ENCODE data around the gene SAP30BP. TPM values are rescaled to one million over a fixed set of nuclear protein-coding genes. Genes with fewer than 3 reads are reported as not detected.

Gene SAP30BP
- total and polyA plus RNA-seq, 2 of the 8 experiments (the other 6 are each of a cell fraction or from before 2014, with no cell fraction given) = 63.3 to 79.9 TPM

- TF ChIP-seq, protein P1, sequence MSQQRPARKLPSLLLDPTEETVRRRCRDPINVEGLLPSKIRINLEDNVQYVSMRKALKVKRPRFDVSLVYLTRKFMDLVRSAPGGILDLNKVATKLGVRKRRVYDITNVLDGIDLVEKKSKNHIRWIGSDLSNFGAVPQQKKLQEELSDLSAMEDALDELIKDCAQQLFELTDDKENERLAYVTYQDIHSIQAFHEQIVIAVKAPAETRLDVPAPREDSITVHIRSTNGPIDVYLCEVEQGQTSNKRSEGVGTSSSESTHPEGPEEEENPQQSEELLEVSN (IDR thresholded peaks at IDR 0.05) = no peak
- no peak for TF ChIP-seq USF2 (IDR thresholded peaks at IDR 0.05; ENCODE audit: low read length)
Measured at GRCh38 chr17:75619506-75620431, 47.4 kb upstream of the SAP30BP start (continued).

Measured in H1 (cell line).